CD4-positive, alpha-beta T cell treated with Interleukin-15 for 4 hours (primary cell): ENCODE data around the gene RERG.

Source experiments
- DNase-seq: peaks from one replicate; pipeline ENCODE4 v3.0.0-alpha.2; 2020; ENCODE audit warnings: low spot score

The RERG gene

DNA sequence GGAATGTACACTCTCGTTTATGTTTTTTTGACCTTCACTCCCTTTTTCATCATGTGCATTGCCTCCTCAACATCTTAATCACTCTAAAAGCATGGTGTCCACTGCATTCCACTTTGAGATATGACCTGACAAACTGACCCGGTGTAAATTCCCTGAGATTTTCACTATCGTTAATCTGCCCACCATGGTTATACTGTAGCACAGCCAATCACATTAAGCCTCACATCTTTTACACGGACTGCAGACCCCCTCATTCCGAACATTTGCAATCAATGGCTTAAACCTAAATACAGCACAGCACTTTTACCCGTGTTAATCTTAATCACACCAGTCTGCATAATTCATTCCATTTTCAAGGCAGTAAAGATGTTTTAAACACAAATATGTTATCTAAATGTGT, 2.4 kb downstream of the RERG start:
- no peak for DNase-seq

- no peak for DNase-seq
Measured at GRCh38 chr12:15216036-15216889, 5.0 kb downstream of the RERG start.

DNA sequence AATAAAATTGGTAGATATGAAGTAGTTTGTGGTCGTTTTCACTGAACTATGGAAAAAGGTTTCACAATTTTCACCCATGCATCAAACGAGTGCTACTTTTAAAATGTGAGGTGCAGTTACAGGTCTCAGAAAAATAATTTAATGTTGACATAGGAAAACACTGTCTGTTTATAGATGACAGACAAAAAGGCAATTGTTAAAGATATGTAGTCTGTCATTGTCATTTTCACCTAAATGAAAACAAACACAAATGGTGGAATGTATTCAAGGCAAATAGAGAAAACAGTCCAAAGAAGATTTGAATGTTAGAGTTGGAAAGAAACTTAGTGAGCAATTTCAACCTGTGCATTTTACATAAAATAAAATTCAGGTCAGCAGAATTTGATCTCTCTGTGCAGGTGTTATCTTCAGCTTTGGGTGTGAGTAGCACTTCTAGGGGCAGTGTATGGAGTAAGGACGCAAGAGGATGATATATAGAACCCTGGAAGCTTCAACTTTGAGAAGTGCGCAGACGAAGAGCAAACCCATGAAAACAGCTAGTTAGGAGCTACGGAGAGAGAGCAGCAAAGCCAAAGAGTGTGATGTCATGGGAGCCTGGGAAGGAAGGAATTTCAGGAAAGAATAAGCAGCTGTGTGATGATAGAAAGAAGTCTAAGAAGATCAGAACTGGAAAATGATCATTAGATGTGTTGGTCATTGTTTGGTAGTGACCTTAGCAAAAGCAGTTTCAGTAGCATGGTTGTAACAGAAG, 6.2 kb downstream of the RERG start:
- no peak for DNase-seq

- DNase-seq, result no peak
Measured at GRCh38 chr12:15212930-15213329, 8.3 kb downstream of the RERG start.

DNA sequence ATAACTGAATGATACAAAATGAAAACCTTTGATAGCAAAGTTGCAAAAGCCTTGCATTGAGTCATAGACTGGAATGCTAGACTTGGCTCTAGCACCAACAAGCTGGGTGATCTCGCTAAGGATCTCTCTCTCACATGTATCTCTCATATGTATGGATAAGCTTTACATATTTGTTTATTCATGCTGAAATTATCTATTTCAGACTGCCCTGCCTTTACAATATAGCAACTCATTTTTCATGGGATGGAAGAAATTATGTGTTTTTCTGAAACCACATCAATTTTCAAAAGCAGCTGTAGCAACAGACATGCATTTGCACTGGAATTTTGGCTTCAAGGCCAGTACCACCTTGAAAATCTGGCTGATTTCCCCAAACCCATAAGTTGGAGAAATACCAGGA, 11.4 kb downstream of the RERG start:
- no peak for DNase-seq

DNA sequence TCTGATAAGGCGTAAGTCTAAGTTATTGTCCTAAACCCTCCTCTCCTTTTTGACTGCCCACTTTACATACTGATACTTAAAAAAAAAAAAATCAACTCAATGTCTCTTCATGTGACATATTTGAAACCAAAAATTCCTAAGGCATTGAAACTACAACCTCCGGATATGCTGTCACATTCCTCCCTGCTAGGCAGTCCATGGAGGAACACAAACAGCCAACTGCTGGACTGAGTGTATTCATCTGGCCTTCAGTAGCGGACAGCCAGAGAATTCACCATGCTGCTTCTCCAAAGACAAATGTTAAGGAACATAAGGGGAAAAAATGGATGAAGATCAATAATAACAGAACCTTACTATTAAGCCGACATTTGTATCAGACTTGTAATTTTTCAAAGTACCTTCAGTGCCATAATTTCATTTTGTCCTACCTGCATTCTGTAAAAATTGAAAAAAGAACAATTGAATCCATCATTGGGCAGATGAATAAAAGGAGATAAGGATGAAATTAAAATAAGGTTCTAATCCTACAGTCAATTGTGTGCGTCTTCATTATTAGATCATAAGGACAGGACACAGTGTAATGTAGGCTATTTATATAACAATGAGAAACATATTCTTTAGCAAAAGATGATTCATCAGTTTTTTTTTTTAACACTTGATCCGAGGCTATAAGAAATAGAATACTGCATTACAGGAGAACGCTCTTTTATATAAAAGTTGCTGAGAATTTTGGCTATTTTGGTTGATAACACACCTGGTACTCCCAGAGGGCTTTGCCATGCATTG, 12.2 kb downstream of the RERG start:
- no peak for DNase-seq

DNA sequence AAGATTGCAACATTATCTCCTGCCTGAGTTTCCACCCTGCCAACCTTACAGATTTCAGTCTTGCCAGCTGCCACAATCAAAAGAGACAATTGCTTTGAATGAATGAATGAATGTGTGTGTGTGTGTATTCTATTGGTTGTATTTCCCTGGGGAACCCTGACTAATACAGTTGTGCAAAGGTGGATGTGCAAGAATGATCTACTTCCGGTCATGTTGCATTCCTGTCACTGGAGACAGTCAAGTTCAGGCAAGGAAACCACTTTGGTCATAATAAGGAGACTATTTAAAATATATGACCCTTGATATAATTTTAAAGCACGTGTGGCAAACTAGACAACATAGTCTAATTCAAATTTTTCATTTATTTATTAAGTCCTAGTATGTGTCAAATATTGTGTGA, 13.1 kb downstream of the RERG start:
- no peak for DNase-seq

GRCh38 chr12:15206831-15207389, 14.3 kb downstream of the RERG start:
- DNase-seq, result no peak

- no peak for DNase-seq
Measured at GRCh38 chr12:15206338-15206737, 14.9 kb downstream of the RERG start.

- DNase-seq, result no peak
Measured at GRCh38 chr12:15205341-15206010, 15.7 kb downstream of the RERG start.

DNA sequence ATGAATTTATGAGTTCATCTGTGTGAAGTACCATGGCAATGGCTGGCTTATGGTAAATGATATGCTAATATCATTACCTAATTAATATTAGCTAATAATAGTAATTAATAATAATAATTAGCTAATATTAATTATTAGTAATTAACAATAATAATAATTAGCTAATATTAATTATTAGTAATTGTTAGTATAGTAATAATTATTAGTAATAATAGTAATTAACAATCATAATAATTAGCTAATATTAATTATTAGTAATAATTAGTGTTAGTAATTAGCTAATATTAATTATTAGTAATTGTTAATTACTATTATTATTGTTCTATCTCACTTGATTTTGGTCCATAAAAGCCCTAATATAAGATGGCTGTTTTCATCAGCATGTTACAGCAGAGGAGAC, 19.8 kb downstream of the RERG start:
- no peak for DNase-seq

GRCh38 chr12:15201056-15201455, 20.2 kb downstream of the RERG start:
- no peak for DNase-seq

DNA sequence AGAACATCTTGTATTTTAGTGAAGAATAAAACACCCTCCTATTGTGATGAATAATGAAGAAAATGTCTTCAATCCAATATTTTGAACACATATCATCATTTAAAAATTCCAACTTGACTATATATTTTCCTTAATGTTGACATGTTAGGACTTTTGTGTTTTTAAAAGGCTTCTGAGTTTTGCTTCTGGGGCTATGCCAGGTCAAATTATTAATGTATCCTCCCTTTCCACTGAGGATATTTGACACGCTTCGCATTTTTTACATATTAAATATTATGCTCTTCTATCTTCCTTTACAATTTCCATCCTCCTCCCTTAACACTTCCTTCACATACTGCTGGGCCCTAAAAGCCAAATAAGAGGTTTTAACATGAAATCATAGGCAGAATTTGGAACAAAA, 20.6 kb downstream of the RERG start:
- no peak for DNase-seq

DNA sequence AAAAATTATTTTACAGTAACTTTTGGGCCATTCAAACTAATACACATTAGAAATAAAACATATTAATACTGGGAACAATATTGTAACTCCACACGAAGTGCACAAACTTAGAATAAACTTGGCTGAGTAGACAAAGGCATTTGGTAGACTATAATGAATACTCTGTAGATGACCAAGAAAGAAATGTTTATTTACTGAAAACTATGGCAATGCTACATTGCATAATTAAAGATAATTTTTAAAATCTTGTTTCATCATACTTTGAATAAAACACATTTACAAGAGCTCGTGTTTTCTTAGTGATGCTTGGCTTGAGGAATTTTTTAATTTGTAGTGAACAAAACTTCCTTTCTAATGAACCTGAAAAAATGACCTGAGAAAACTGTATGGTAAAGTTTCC, 21.3 kb downstream of the RERG start:
- no peak for DNase-seq

DNA sequence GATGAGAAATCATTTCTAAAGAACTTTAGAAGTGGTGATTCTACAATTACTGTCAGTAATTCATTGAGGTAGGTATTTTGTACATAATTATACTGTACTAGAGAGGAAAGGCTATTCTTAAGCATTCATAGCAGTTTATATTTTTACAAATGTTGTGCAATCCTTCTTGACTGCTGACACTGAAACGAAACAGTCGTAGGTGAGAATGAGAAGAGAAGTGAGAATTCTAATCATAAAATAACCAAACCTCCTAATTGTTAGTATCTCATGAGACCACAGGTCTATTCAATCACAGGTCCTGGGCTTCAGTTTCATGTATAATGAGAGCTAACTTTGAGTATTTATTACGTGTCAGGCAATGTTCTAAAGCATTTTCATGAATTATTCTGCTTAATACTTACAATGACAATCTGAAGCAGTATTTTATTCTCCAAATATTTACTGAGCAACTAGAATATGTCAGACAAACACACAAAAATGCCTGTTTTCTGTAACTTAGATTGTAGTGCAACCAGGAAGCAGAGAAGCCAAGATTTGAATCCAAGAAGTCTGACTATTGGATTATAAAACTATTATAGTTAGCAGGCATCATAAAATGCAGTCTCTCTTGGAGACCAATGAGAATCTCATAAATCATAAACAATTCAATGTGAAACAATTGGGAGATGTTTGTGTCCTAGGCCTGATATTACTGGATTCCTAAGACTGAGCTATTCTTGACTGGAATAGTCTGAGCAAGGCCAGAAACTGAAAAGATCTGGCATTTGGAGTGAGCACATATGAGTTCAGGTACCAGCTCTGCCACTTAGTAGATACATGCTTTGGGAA, 24.3 kb downstream of the RERG start:
- DNase-seq, result no peak

DNA sequence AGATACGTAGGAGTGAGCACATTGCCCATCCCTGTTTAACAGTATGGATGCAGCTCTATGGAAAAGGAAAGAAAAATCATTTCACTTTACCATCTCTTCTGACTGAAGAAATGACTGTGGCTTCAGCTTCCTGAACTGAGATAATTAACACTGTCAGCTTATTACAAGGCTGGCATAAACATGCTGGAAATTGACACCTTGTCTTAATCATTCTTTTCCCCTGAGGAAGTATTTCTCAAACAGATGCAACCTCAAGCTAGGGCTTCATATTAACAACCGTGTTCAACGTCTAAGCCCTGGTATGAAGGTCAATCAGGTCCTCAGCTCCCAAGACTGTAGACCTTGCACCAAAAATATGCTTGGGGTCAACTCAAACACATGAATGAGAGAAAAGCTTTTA, 25.0 kb downstream of the RERG start:
- DNase-seq, result no peak

- DNase-seq, result no peak
Measured at GRCh38 chr12:15194456-15195368, 26.5 kb downstream of the RERG start.

GRCh38 chr12:15193946-15194345, 27.3 kb downstream of the RERG start:
- no peak for DNase-seq

DNA sequence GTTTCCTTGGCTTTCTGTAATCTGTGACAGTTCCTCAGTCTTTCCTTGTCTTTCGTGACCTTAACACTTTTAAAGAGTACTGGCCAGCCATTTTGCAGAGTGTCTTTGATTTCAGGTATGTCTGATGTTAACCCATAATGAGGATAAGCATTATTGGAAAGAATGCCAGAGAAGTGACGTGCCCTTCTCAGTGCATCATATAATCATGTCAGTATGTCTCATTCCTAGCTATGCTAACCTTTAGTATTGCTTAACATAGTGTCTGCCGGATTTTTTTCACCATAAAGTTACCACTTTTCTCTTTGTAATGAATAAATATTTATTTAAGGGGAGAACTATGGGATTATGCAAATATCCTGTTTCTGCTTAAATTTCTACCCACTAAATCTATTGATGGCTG, 28.5 kb downstream of the RERG start:
- no peak for DNase-seq

GRCh38 chr12:15188127-15188526, 33.1 kb downstream of the RERG start:
- no peak for DNase-seq
